ENCODE results near the gene C4BPA. TPM values are rescaled to one million over a fixed set of nuclear protein-coding genes. Genes with fewer than 3 reads are reported as not detected.

C4BPA gene
- total RNA-seq, 1 donor from 2014 or later = not detected

- H3K27me3 Mint-ChIP-seq (ENCODE audit: low read depth) = no peaks in the 10 kb centered on the region
- H3K36me3 Mint-ChIP-seq (ENCODE audit: low read depth) = peaks cover 51% of the 10 kb centered on the region
- no peak overlapping the region for H3K4me3 Mint-ChIP-seq (ENCODE audit: unreplicated experiment)
- H3K4me1 Mint-ChIP-seq (ENCODE audit: low read depth) = no peaks in the 10 kb centered on the region
- TF ChIP-seq CTCF (IDR thresholded peaks at IDR 0.05) = no peak
- no peak for DNase-seq (ENCODE audit: low spot score)
- no peaks in the 10 kb centered on the region for H3K9me3 Mint-ChIP-seq (ENCODE audit: low read depth)
- H3K27ac Mint-ChIP-seq (ENCODE audit: unreplicated experiment) = no peak overlapping the region
These were observed 39.5 kb upstream of the C4BPA start for GRCh38 chr1:207064561-207064960.

GRCh38 chr1:207067185-207067584 lies 36.8 kb upstream of the C4BPA start:
- H3K27ac Mint-ChIP-seq (ENCODE audit: unreplicated experiment) = no peak overlapping the region
- H3K4me1 Mint-ChIP-seq (ENCODE audit: low read depth) = no peaks in the 10 kb centered on the region
- H3K4me3 Mint-ChIP-seq (ENCODE audit: unreplicated experiment) = no peak overlapping the region
- no peak for TF ChIP-seq CTCF (IDR thresholded peaks at IDR 0.05)
- DNase-seq (ENCODE audit: low spot score) = no peak
- no peaks in the 10 kb centered on the region for H3K27me3 Mint-ChIP-seq (ENCODE audit: low read depth)
- no peaks in the 10 kb centered on the region for H3K9me3 Mint-ChIP-seq (ENCODE audit: low read depth)
- H3K36me3 Mint-ChIP-seq (ENCODE audit: low read depth) = peaks cover 50% of the 10 kb centered on the region

- Mint-ChIP-seq H3K4me1 (ENCODE audit: low read depth) (no peaks in the 10 kb centered on the region), H3K27me3 (ENCODE audit: low read depth) (no peaks in the 10 kb centered on the region), H3K36me3 (ENCODE audit: low read depth) (peaks cover 46% of the 10 kb centered on the region), H3K4me3 (ENCODE audit: unreplicated experiment) (no peak overlapping the region), H3K9me3 (ENCODE audit: low read depth) (no peaks in the 10 kb centered on the region), H3K27ac (ENCODE audit: unreplicated experiment) (no peak overlapping the region)
- no peak for TF ChIP-seq CTCF (IDR thresholded peaks at IDR 0.05)
- no peak for DNase-seq (ENCODE audit: low spot score)
These were observed 36.4 kb upstream of the C4BPA start for GRCh38 chr1:207067665-207068064.

- no peak overlapping the region for H3K27ac Mint-ChIP-seq (ENCODE audit: unreplicated experiment)
- H3K36me3 Mint-ChIP-seq (ENCODE audit: low read depth) = peaks cover 36% of the 10 kb centered on the region
- DNase-seq (ENCODE audit: low spot score) = no peak
- no peak for TF ChIP-seq CTCF (IDR thresholded peaks at IDR 0.05)
- no peaks in the 10 kb centered on the region for H3K27me3 Mint-ChIP-seq (ENCODE audit: low read depth)
- no peaks in the 10 kb centered on the region for H3K4me1 Mint-ChIP-seq (ENCODE audit: low read depth)
- H3K9me3 Mint-ChIP-seq (ENCODE audit: low read depth) = no peaks in the 10 kb centered on the region
- H3K4me3 Mint-ChIP-seq (ENCODE audit: unreplicated experiment) = no peak overlapping the region
These were observed 35.0 kb upstream of the C4BPA start for GRCh38 chr1:207069061-207069460.

- no peak for TF ChIP-seq CTCF (IDR thresholded peaks at IDR 0.05)
- Mint-ChIP-seq H3K36me3 (ENCODE audit: low read depth) (peaks cover 33% of the 10 kb centered on the region), H3K27ac (ENCODE audit: unreplicated experiment) (no peak overlapping the region), H3K9me3 (ENCODE audit: low read depth) (no peaks in the 10 kb centered on the region), H3K4me3 (ENCODE audit: unreplicated experiment) (no peak overlapping the region), H3K27me3 (ENCODE audit: low read depth) (no peaks in the 10 kb centered on the region), H3K4me1 (ENCODE audit: low read depth) (no peaks in the 10 kb centered on the region)
- no peak for DNase-seq (ENCODE audit: low spot score)
These were observed 34.1 kb upstream of the C4BPA start for GRCh38 chr1:207069858-207070506.
